ELF-1 (cell line): Measurements from ENCODE around the gene ANGPTL8.

Experiments
- DNase-seq: peaks from one replicate; pipeline ENCODE4 v3.0.0-alpha.2; 2016; ENCODE audit warnings: low read depth, low spot score

ANGPTL8 gene

GRCh38 chr19:11291415-11291814, 52.0 kb downstream of the ANGPTL8 start:
- DNase-seq = no peak
